HepG2 (cell line): ENCODE measurements around the gene TOLLIP. TPM values are rescaled to one million over a fixed set of nuclear protein-coding genes. Genes with fewer than 3 reads are reported as not detected.
A peak's percentile ranks its signal among the peaks of the same experiment; 100 is the strongest.

Source experiments
- BCL3 ChIP-seq: sonication (generic); formaldehyde crosslinking; IDR thresholded peaks from 2 replicates; pipeline ENCODE4 v1.5.1; 2020; ENCODE audit warnings: mild to moderate bottlenecking, missing genetic modification reagents, moderate library complexity
- DMAP1 ChIP-seq: IDR thresholded peaks from 2 replicates; pipeline ENCODE4 v1.6.1; 2016
- ZNF547 ChIP-seq: sonication (generic); formaldehyde crosslinking; IDR thresholded peaks from 2 replicates; pipeline ENCODE4 v1.5.1; 2020; ENCODE audit warnings: mild to moderate bottlenecking, missing genetic modification reagents
- polyA plus RNA-seq, 8 experiments: library from polyadenylated mRNA; depleted of rRNA in 3 of 8; stranded (reverse) in 7 of 8; unstranded in 1 of 8; fragments of >200 nt; fragmentation: Illumina TruSeq in 4 of 8; extraction: Trizol in 4 of 8; gene quantifications; 2 replicates each; pipeline versions ENCODE4 v1.2.1 to v1.2.3, GENCODE V29; 2011 to 2016; ENCODE audit warnings: low read depth in 4 of 8, missing spikeins in 1 of 8, mixed read lengths in 1 of 8; ENCODE audit not compliant: insufficient read depth in 1 of 8
- total RNA-seq, 5 experiments: library from RNA; depleted of rRNA; stranded (reverse); fragments of >200 nt; fragmentation: Illumina TruSeq; extraction: Trizol; gene quantifications; 2 replicates each; pipeline ENCODE4 v1.2.3, GENCODE V29; 2016; ENCODE audit warnings: low read depth in 1 of 5
- TF ChIP-seq, protein P1 (sequence below): sonication (generic); formaldehyde crosslinking; IDR thresholded peaks from 2 replicates; pipeline ENCODE4 v1.4.0; 2020; ENCODE audit warnings: missing genetic modification reagents
- TF ChIP-seq, protein P2 (sequence below): sonication (generic); formaldehyde crosslinking; IDR thresholded peaks from 2 replicates; pipeline ENCODE4 v1.5.0; 2020; ENCODE audit warnings: mild to moderate bottlenecking, missing genetic modification reagents, moderate library complexity

The TOLLIP gene
- total and polyA plus RNA-seq, 2 of the 13 experiments (the other 11 are each of a cell fraction or from before 2014, with no cell fraction given) = 25.9 to 47.5 TPM

DNA sequence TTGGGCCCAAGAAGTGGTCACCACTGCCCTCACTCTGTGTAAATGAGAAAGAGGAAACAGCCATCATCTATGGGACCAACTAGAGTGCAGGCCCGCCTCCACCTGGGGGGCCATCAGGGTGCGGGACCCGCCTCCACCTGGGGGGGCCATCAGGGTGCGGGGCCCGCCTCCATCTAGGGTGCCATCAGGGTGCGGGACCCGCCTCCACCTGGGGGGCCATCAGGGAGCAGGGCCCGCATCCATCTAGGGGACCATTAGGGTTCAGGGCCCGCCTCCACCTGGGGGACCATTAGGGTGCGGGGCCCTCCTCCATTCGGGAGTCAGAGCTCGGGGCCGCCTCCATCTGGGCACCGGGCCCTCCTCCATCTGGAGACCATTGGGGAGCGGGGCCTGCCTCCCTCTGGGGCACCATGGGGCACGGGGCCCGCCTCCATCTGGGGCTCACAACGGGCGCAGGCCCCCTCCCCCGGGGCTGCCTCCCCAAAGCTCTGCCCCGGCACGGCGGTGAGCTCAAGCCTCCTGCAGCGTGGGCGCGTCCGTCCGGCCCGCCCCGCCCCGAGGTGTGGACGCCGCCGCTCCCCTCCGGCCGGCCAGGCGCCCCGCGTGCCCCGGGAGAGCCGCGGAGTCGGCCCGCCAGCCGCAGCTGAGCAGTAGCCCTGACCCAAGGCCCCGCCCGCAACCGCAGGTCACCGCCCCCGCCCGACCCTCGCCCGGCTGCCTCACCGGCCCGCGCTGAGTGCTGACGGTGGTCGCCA is 512 bp downstream of the TOLLIP start (continued):
- TF ChIP-seq, protein P1, sequence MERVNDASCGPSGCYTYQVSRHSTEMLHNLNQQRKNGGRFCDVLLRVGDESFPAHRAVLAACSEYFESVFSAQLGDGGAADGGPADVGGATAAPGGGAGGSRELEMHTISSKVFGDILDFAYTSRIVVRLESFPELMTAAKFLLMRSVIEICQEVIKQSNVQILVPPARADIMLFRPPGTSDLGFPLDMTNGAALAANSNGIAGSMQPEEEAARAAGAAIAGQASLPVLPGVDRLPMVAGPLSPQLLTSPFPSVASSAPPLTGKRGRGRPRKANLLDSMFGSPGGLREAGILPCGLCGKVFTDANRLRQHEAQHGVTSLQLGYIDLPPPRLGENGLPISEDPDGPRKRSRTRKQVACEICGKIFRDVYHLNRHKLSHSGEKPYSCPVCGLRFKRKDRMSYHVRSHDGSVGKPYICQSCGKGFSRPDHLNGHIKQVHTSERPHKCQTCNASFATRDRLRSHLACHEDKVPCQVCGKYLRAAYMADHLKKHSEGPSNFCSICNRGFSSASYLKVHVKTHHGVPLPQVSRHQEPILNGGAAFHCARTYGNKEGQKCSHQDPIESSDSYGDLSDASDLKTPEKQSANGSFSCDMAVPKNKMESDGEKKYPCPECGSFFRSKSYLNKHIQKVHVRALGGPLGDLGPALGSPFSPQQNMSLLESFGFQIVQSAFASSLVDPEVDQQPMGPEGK (CRISPR knock-in tag) = peak; percentile 86
- TF ChIP-seq DMAP1 (CRISPR knock-in tag) = 0 out of 2 replicates have a peak, but pooled peaks have one; percentile 7
- 0 out of 2 replicates have a peak, but pooled peaks have one; percentile 55 for TF ChIP-seq ZNF547 (CRISPR knock-in tag)
- TF ChIP-seq BCL3 (CRISPR knock-in tag) = peak; percentile 13; the same call in 1 of the 2 replicates
- TF ChIP-seq, protein P2, sequence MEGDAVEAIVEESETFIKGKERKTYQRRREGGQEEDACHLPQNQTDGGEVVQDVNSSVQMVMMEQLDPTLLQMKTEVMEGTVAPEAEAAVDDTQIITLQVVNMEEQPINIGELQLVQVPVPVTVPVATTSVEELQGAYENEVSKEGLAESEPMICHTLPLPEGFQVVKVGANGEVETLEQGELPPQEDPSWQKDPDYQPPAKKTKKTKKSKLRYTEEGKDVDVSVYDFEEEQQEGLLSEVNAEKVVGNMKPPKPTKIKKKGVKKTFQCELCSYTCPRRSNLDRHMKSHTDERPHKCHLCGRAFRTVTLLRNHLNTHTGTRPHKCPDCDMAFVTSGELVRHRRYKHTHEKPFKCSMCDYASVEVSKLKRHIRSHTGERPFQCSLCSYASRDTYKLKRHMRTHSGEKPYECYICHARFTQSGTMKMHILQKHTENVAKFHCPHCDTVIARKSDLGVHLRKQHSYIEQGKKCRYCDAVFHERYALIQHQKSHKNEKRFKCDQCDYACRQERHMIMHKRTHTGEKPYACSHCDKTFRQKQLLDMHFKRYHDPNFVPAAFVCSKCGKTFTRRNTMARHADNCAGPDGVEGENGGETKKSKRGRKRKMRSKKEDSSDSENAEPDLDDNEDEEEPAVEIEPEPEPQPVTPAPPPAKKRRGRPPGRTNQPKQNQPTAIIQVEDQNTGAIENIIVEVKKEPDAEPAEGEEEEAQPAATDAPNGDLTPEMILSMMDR (CRISPR knock-in tag) = peak; percentile 34
- TF ChIP-seq, all 625 proteins: peak for 18
